ENCODE measurements around the gene TNFSF9. TPM values are rescaled to one million over a fixed set of nuclear protein-coding genes. Genes with fewer than 3 reads are reported as not detected.
"Not testable (repeated sequence)": the region's sequence is repeated elsewhere in the genome, so short reads cannot be mapped to it uniquely, and the experiment has no call there.

TNFSF9 gene
- total RNA-seq, 1 experiment from 2014 or later: 16.3 TPM

DNA sequence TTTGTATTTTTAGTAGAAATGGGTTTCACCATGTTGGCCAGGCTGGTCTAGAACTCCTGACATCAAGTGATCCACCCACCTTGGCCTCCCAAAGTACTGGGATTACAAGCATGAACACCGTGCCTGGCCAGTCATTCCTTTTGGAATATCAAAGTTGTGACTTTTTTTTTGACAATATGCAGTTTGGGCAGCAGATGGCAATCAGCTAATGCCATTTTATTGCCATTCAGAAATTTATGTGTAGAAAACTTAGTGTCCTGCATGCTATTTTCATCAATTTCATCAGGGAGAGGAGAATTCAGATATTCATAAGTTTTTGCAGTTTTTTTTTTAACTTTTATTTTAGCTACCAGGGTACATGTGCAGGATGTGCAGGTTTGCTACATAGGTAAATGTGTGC is 31.6 kb downstream of the TNFSF9 start:
- not testable (repeated sequence) for H3K36me3 ChIP-seq; H3K4me3 ChIP-seq; H3K9me3 ChIP-seq (replicated peaks); H3K27me3 ChIP-seq (replicated peaks); H3K27ac ChIP-seq; DNase-seq (ENCODE audit: low read depth in 1 of 2, low spot score in 2 of 2)
- peaks cover 11% of the 10 kb centered on the region for H3K4me1 ChIP-seq (replicated peaks)

- Histone ChIP-seq H3K4me1 (replicated peaks) (peaks cover 23% of the 10 kb centered on the region), H3K4me3 (no peak overlapping the region), H3K9me3 (replicated peaks) (peaks cover 6% of the 10 kb centered on the region; the same call in 1 of the 2 replicates), H3K27me3 (replicated peaks) (no peaks in the 10 kb centered on the region), H3K36me3 (no peaks in the 10 kb centered on the region), H3K27ac (no peak overlapping the region)
- no peak for DNase-seq (ENCODE audit: low read depth in 1 of 2, low spot score in 2 of 2)
Observed at GRCh38 chr19:6564393-6564792, 33.6 kb downstream of the TNFSF9 start.

- not testable (repeated sequence) for DNase-seq (ENCODE audit: low read depth in 1 of 2, low spot score in 2 of 2); H3K4me3 ChIP-seq; H3K27ac ChIP-seq; H3K36me3 ChIP-seq; H3K9me3 ChIP-seq (replicated peaks); H3K27me3 ChIP-seq (replicated peaks)
- H3K4me1 ChIP-seq (replicated peaks): peaks cover 25% of the 10 kb centered on the region
Observed at GRCh38 chr19:6566727-6567126, 35.9 kb downstream of the TNFSF9 start.

DNA sequence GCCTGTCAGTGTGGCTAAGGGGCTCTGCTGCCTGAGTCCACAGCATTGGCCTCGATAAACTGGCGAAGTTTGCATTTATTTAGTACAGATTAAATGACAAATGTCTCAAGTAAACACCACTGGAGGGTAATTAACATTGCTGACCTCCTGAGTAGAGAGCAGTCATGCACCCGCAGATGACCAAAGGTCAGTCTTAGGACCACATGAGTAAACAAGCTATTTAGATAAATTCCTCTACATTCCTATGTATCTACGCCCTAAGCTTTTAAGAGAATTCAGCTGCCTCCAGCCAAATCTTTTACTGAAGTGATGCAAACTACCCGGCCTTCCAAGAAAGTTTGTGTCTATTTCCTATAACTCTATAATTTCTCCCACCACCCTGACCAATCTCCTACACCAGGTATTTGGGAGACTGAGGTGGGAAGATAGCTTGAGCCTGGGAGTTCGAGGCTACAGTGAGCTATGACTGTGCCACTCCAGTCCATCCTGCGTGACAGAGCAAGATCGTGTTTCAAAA is 37.2 kb downstream of the TNFSF9 start:
- H3K4me1 ChIP-seq (replicated peaks): peaks cover 25% of the 10 kb centered on the region

DNA sequence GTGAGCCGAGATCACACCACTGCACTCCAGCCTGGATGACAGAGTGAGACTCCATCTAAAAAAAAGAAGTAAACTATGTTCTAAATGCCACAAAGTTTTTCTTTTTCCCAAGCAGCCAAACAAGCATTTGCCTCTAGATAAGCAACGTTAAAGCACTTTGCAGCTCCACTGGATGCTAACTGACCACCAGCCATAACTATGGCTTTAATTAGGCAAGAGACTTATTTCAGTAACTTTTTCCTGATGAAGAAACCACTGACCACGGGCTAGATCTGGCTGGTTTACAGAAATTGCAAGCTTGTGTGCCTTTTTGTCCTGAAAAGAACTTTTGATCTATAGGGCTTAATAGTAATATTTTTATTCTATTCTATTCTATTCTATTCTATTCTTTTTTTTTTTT is 38.0 kb downstream of the TNFSF9 start:
- Histone ChIP-seq H3K4me1 (replicated peaks) (peaks cover 28% of the 10 kb centered on the region), H3K27me3 (replicated peaks) (no peaks in the 10 kb centered on the region), H3K36me3 (no peaks in the 10 kb centered on the region), H3K9me3 (replicated peaks) (peaks cover 9% of the 10 kb centered on the region), H3K27ac (peak overlapping the region; percentile 80), H3K4me3 (no peak overlapping the region)
- no peak for DNase-seq (ENCODE audit: low read depth in 1 of 2, low spot score in 2 of 2)

More for the DNA sequence above, 37.2 kb downstream of the TNFSF9 start:
- peaks cover 9% of the 10 kb centered on the region for H3K9me3 ChIP-seq (replicated peaks)
- H3K27ac ChIP-seq: peak overlapping the region; percentile 80
- no peaks in the 10 kb centered on the region for H3K27me3 ChIP-seq (replicated peaks)
- peak; percentile 55 to 76 for DNase-seq (ENCODE audit: low read depth in 1 of 2, low spot score in 2 of 2)
- no peaks in the 10 kb centered on the region for H3K36me3 ChIP-seq
- H3K4me3 ChIP-seq: no peak overlapping the region

DNA sequence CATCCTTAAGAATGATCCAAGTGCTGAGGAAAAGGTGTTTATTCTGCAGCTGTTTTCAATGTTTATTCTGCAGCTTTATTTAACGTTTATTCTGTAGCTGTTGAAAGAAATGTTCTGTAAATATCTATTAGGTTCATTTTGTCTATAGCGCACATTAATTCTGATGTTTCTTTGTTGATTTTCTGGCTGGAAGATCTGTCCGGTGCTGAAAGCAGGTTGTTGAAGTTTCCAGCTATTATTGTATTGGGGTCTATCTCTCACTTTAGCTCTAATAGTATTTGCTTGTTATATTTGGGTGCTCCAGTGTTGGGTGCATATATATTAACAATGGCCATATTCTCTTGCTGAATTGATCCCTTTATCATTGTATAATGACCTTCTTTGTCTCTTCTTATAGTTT is 39.9 kb downstream of the TNFSF9 start:
- Histone ChIP-seq H3K27me3 (replicated peaks) (no peaks in the 10 kb centered on the region), H3K36me3 (no peaks in the 10 kb centered on the region), H3K27ac (no peak overlapping the region), H3K9me3 (replicated peaks) (peaks cover 3% of the 10 kb centered on the region), H3K4me3 (no peak overlapping the region), H3K4me1 (replicated peaks) (peaks cover 28% of the 10 kb centered on the region)
- DNase-seq (ENCODE audit: low read depth in 1 of 2, low spot score in 2 of 2): no peak

- no peak overlapping the region for H3K27ac ChIP-seq
- H3K9me3 ChIP-seq (replicated peaks): peaks cover 3% of the 10 kb centered on the region
- no peak overlapping the region for H3K4me3 ChIP-seq
- peaks cover 29% of the 10 kb centered on the region for H3K4me1 ChIP-seq (replicated peaks)
- DNase-seq (ENCODE audit: low read depth in 1 of 2, low spot score in 2 of 2): no peak
- no peaks in the 10 kb centered on the region for H3K36me3 ChIP-seq
- H3K27me3 ChIP-seq (replicated peaks): no peaks in the 10 kb centered on the region
Observed at GRCh38 chr19:6571167-6571566, 40.3 kb downstream of the TNFSF9 start.

DNA sequence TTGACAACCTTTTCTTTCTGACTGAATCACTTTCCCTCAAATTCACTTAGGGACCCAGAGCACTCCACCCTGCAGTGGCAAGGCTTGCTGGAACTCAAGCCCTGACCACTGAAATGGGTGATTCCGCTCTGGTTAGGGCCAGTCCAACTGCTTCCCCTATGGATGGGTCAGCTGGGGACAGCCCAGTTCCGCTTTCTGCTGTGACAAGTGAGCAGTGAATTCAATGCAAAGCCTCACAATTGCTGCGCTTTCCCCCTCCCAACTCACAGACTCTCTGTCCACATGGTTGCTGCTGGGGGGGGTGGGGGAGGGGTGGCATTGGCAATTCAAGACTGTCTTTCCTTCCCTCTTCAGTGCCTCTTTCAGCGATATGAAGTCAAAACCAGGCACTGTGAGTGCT is 41.4 kb downstream of the TNFSF9 start:
- DNase-seq (ENCODE audit: low read depth in 1 of 2, low spot score in 2 of 2): no peak
- Histone ChIP-seq H3K27me3 (replicated peaks) (no peaks in the 10 kb centered on the region), H3K27ac (no peak overlapping the region), H3K4me3 (no peak overlapping the region), H3K4me1 (replicated peaks) (peaks cover 34% of the 10 kb centered on the region), H3K9me3 (replicated peaks) (peaks cover 3% of the 10 kb centered on the region), H3K36me3 (no peaks in the 10 kb centered on the region)

DNA sequence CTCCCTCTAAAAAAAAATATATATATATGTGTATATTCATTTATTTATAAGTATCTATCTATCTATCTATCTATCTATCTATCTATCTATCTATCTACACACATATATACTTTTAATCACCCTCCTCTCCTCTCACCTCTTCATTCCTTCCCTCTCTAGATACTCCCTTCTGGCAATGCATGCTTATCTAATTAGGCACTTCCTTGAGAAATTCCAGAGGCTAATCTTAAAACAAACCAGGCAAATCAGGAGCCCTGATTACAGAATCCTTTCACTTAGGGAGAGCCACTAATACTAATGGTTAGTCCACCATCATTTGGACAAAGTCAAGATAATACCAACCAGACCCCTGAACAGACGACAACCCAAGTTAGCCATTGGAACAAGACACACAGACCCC is 42.5 kb downstream of the TNFSF9 start:
- Histone ChIP-seq H3K9me3 (replicated peaks) (peaks cover 3% of the 10 kb centered on the region; the same call in 1 of the 2 replicates), H3K27ac (no peak overlapping the region), H3K4me1 (replicated peaks) (peaks cover 34% of the 10 kb centered on the region), H3K27me3 (replicated peaks) (no peaks in the 10 kb centered on the region), H3K36me3 (no peaks in the 10 kb centered on the region), H3K4me3 (no peak overlapping the region)
- no peak for DNase-seq (ENCODE audit: low read depth in 1 of 2, low spot score in 2 of 2)

GRCh38 chr19:6576869-6577475 is 46.1 kb downstream of the TNFSF9 start:
- Histone ChIP-seq H3K27me3 (replicated peaks) (no peaks in the 10 kb centered on the region), H3K36me3 (no peaks in the 10 kb centered on the region), H3K4me3 (no peak overlapping the region), H3K27ac (peak overlapping the region; percentile 86), H3K4me1 (replicated peaks) (peaks cover 58% of the 10 kb centered on the region), H3K9me3 (replicated peaks) (no peaks in the 10 kb centered on the region)
- no peak for DNase-seq (ENCODE audit: low read depth in 1 of 2, low spot score in 2 of 2)

- peak overlapping the region; percentile 86 for H3K27ac ChIP-seq
- H3K27me3 ChIP-seq (replicated peaks): no peaks in the 10 kb centered on the region
- H3K4me3 ChIP-seq: no peak overlapping the region
- DNase-seq (ENCODE audit: low read depth in 1 of 2, low spot score in 2 of 2): peak in 1 of 2 experiments; percentile 52
- H3K9me3 ChIP-seq (replicated peaks): no peaks in the 10 kb centered on the region
- peaks cover 58% of the 10 kb centered on the region for H3K4me1 ChIP-seq (replicated peaks)
- H3K36me3 ChIP-seq: peaks cover 2% of the 10 kb centered on the region
Observed at GRCh38 chr19:6577476-6578125, 46.8 kb downstream of the TNFSF9 start.

- no peaks in the 10 kb centered on the region for H3K9me3 ChIP-seq (replicated peaks)
- peaks cover 9% of the 10 kb centered on the region for H3K36me3 ChIP-seq
- H3K27ac ChIP-seq: peak overlapping the region; percentile 86
- peaks cover 55% of the 10 kb centered on the region for H3K4me1 ChIP-seq (replicated peaks)
- no peaks in the 10 kb centered on the region for H3K27me3 ChIP-seq (replicated peaks)
- no peak overlapping the region for H3K4me3 ChIP-seq
- DNase-seq (ENCODE audit: low read depth in 1 of 2, low spot score in 2 of 2): peak in 1 of 2 experiments; percentile 83
Observed at GRCh38 chr19:6579450-6580178, 48.8 kb downstream of the TNFSF9 start.

GRCh38 chr19:6580313-6580712 is 49.5 kb downstream of the TNFSF9 start:
- Histone ChIP-seq H3K9me3 (replicated peaks) (no peaks in the 10 kb centered on the region), H3K27me3 (replicated peaks) (no peaks in the 10 kb centered on the region)

More at GRCh38 chr19:6580313-6580712, 49.5 kb downstream of the TNFSF9 start:
- Histone ChIP-seq H3K4me3 (no peak overlapping the region), H3K36me3 (peaks cover 15% of the 10 kb centered on the region), H3K27ac (peak overlapping the region; percentile 86), H3K4me1 (replicated peaks) (peaks cover 55% of the 10 kb centered on the region)
- DNase-seq (ENCODE audit: low read depth in 1 of 2, low spot score in 2 of 2): peak; percentile 93 to 95
